Measurements from ENCODE around the gene CCDC71L.

DNA sequence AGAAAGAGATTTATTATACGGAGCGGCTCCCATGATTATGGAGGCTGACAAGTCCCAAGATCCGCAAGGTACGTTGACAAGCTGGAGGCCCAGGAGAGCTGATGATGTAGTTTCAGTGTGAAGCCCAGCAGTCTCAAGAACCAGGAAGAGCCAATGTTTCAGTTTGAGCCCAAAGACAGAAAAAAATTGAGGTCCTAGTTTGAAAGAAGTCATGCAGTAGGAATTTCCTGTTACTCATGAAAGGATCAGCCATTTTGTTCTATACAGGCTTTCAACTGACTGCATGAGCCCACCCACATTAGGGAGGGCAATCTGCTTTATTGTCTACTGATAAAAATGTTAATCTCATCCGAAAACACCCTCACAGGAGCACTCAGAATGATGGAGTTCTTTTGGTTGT lies 51.5 kb downstream of the CCDC71L start:
- TF ChIP-seq, protein P1, sequence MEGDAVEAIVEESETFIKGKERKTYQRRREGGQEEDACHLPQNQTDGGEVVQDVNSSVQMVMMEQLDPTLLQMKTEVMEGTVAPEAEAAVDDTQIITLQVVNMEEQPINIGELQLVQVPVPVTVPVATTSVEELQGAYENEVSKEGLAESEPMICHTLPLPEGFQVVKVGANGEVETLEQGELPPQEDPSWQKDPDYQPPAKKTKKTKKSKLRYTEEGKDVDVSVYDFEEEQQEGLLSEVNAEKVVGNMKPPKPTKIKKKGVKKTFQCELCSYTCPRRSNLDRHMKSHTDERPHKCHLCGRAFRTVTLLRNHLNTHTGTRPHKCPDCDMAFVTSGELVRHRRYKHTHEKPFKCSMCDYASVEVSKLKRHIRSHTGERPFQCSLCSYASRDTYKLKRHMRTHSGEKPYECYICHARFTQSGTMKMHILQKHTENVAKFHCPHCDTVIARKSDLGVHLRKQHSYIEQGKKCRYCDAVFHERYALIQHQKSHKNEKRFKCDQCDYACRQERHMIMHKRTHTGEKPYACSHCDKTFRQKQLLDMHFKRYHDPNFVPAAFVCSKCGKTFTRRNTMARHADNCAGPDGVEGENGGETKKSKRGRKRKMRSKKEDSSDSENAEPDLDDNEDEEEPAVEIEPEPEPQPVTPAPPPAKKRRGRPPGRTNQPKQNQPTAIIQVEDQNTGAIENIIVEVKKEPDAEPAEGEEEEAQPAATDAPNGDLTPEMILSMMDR (IDR thresholded peaks at IDR 0.05) = no peak
- TF ChIP-seq ZFX (IDR thresholded peaks at IDR 0.05; ENCODE audit: borderline replicate concordance) = no peak

All from 22Rv1 (cell line).